GF-D8 (cell line): ENCODE results near the gene DPF3.

Experiments used
- DNase-seq: peaks from one replicate; lab custom pipeline; 2025; lab: John Stamatoyannopoulos, UW

DPF3 gene

DNA sequence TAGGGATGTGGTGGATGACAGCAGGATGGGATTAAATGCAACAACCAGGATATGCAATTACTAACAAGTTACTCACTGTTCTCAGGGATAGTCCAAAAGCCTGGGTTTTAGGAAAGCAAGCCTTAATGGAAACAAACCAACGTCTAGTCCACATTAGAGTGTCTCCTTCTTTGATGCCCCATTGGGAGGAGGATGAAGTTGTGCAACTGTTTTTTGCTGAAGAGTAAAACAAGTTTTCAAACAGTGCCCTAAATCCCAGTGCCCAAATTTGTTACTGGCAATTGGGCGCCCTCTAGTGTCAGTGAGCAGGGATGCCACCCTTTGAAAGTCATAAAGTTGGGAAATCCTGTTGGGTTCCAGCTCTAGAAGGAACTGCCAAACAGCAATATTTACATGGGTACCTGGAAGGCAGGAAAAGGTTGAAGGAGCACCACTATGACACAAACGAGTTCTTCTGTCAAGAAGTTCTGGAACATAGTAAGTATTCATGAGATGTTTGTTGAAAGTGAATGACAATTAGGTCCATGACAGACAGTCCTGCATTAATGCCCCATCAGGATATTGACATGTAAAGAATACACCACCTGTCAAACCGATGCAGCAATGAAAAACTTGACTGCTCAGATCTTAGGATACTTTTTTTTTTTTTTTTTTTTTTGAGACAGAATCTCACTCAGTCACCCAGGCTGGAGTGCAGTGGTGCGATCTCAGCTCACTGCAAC lies 11.1 kb upstream of the DPF3 start:
- DNase-seq: no peak

DNA sequence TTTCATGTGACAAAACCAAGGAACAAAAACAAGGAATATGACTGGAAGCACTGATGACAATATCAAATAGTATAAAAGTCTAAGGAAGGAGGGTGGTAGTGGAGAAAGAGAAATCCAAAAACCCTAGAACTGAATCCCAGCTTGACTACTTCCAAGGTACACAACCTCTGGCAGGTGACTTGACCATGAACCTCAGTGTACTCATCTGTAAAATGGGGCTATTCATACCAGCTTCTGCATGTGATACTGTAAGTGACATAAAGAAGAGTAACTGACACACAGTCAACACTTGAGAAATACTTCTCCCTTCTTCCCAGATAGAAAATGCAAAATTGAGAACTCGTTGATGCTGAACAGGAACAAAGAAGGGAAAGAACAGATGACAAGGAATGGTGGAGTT lies 10.3 kb upstream of the DPF3 start:
- no peak for DNase-seq

DNA sequence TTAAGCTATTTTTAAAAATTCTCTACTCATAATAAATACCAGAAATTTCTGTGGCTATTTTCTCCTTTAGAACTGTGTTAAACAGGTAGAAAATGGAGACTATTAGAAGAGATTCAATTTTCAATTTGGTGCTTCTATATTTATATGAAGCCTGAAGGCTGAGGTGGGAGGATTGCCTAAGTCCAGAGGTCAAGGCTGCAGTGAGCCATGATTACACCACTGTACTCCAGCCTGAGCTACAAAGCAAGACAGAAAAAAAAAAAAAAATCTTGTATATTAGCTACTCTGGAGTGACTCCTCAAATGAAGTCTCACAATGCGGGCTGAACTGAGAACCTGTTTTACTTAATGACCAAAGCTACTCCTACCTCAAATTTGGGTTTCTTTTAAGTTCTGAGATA lies 9.8 kb upstream of the DPF3 start:
- DNase-seq: no peak

DNA sequence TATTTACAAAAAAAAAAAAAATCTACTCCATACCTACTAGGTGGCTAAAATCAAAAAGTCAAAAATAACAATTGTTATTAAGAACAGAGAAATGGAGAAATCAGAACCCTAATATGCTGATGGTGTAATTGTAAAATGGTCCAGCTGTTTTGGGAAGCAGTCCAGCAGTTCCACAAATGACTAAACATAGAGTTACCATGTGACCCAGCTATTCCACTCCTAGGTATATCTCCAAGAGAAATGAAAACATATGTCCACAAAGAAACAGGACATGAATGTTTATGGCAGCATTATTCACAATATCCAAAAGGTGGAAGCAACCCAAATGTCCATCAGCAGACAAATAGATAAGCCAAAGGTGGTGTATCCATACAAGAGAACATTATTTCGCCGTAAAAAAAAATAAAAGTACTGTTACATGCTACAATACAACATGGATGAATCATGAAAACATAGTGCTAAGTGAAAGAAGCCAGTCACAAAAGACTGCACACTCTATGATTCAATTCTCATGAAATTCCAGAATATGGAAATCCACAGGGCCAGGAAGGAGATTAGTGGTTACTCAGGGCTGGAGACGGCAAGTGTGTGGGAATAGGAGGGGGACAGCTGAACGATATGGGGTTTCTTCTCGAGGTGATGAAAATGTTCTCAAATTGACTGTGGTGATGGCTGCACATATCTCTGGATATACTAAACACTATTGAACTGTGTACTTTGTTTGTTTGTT lies 9.1 kb upstream of the DPF3 start:
- DNase-seq: no peak

DNA sequence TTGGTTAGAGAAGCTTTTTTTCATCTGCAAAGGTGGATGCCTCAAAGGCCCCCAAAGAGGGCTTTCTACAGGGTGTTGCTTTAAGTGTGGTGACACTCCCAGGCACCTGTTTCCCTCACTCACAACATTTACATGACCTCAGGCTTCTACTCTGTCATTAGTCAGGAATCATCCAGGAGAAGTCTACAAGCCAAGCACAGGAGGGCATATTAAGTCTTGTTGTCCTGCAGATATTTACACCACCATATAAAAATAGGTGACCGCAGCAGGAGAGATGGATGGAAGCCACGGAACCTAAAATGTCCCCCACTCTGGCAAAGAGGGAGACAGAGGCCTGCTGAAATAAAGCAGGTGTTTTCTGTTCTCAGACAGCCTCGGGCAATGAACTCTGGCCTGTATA lies 7.5 kb upstream of the DPF3 start:
- DNase-seq: no peak

DNA sequence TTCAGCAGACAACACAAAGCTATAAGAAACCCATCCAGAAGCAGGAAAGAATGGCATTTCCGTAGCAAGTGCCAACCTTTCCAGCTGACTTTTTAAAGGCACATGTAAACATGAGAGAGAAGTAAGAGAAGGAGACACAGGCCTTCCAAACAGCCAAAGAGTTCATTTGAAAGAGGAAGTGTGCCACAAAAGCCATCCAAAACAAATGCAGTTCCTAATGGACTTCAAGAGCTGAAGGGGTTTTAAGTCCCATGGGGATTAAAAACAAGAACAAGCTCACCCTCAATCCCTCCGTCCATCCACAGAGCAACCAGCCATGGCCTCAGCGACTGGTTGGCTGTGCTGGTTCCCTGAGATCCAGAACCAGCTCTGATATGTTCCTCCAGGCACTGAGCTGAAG lies 4.5 kb upstream of the DPF3 start:
- no peak for DNase-seq

DNA sequence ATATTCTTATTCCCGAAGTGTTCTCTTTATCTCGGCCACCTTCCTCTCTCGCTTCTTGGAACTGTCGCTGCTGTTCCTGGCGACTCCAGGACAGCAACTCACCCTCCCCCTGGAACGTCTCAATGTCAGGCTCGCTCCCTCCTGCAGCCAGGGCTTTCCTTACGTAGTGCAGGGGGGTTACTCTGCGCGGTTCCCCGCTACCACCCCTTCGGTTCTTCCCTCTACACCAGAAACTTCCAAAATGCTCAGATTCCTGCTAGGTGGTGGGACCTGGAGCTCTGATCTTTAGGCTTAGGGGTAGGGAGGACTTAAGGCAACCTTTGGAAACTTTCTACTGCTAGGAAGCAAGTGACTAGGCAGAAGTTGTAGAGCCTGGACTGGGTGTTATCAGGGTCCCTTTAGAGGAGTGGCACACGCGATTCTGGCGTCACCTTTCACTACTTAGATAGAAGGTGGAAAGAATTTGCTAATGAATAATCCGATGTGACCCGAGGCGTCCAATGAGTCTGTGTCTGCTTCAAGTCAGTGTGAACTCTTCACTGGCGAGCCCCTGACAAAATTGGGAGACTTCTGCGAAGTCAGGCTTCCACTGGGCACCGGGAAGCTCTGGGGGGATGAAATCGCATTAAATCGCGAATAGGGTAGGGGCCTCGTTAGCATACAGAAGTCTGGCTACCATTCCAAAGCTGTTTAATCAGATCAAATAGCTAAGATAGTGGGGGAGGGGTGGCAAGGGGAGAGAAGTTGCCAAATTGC lies 900 bp upstream of the DPF3 start:
- no peak for DNase-seq

DNA sequence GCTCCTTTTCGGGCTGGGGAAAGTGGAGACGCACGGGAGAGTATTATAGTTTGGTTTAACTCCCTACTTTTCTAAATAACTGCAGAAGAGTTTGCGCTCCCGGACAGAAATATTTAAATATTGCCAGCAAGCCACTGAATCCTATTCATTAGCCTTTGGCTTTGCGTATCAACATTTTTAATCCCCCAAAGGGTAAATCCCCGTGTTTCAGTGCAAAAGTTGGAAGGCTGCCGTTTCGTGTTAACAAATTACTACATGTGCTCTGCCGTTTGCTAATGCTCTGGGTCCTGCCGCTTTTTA lies 372 bp upstream of the DPF3 start:
- DNase-seq: no peak

DNA sequence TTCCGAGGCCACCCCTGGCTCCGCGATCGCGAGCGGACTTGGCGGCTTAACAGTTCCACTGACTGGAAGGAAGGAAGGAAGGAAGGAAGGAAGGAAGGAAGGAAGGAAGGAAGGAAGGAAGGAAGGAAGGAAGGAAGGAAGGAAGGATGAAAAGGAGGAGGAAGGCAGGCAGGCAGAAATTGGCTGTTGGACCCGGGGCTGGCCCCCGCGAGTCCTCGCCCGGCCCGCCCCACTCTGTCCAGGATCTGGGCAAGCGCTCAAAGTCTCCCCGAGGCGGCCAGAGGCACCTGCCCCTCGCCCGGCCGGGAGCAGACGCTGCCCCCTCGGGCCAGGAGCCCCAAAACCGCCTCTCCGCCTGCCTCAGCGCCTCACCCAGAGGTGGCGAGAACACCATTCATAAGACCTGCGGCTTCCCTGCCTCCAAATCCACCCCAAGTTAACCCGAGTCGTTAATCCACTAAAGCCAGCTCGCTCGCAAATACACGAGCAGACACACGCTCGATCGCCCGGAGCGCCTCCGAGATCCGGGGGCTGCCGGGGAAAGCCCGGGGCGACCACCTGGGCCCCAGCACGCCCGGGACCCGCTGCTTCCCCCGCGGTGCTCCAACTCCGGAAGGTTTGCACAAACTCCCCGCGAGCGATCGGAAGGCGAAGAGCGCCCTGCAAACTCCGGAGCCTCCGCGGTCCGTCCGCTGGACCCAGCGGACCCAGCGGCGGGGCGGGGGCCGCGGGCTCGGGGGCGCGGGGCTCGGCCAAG lies 844 bp downstream of the DPF3 start:
- DNase-seq: no peak

DNA sequence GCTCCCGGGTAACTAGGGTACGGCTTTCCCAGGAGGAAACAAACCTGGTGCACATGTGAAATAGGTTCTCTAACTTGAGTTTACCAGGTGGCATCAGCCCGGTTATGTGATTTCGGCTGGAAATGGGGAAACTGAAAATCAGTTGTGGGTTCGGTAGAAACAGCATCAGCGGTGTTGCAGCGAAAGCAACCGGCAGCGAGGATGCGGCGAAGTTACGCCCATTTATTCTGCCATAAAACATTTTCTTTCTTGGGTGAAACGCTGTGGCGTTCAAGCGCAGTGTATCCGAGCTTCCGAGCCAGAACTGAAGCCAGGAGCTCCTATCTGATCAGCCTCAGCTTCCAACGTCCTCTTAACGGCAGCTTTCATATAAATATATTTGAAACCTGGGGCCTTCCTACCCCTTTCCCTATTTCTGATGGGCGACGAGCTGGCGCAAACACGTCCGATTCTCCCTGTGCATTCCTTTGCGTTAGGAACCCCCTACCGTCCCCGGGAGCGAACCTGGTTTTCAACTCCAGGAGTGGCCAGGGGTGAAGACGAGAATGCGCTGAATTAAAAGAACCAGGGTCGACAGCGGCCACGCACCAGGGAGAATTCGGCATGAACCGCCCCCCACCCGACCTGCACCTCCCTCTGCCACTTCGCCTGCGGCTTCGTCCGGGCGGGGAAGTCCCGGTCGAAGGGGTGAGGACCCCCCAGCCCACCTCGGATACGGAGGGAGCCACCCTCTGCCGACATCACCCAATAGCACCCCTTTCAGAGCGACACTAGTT lies 1.6 kb downstream of the DPF3 start:
- no peak for DNase-seq

DNA sequence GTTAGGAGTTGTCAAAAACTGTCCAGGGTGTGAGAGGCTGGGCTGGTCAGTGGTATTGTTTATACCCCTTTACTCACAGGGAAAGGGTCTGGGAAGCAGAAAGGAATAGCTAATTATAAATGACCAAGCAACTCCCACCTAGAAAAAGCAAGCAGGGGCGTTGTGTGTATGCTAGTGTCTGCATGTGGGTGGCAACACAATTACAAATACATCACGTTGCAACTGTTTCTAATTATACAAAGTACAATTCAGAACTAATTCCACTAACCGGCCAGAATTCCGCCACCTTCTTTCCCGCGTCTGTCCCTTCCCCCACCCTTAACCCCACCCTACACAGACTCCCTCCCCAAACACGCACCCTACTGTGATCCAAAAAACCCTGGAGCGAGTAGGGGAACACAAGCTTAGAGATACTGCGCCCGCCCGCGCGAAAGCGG lies 2.2 kb downstream of the DPF3 start:
- DNase-seq: no peak

DNA sequence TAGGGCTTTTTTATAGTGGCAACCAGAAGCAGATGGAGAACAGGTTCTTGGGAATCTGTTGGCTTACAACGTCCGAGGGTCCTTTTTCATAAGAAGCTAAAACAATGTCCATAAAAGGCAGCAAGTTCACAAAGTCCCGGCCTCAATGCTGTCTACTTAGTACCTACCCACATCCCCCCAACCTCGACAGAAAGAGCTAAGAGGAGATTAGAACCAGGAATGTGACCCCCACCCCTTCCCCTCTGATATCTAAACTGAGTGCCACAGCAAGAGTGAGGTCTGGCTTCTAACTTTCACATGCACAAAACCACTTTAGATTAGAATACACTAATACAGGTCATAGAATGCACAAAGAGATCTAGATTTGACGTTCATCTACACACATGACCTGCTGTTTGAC lies 4.5 kb downstream of the DPF3 start:
- DNase-seq: no peak

DNA sequence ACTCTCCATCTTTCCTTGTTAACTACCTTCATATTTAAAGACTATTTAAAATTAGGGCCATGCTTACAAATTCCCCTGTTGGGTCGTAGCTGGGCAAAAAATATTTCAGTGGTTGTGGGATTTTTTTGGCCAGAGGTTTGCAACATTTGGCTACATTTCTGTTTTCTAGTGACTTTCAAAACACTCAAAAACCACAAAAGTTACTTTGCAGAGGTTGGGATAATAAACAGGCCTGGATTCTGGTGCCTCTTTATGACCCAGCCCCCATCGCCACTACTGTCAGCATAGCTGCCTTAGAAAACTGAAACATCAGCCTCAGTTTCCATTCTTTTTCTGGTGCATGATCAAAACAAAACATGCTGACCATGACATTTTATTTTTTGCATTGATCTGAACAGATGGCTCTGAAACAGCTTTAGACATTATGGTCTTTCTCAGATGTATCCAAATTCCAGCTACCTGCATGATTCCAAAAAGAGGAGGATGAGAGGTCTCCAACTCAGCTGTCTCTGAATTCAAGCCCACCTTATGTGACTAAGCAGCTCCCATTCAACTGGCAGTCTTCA lies 5.2 kb downstream of the DPF3 start:
- DNase-seq: no peak

DNA sequence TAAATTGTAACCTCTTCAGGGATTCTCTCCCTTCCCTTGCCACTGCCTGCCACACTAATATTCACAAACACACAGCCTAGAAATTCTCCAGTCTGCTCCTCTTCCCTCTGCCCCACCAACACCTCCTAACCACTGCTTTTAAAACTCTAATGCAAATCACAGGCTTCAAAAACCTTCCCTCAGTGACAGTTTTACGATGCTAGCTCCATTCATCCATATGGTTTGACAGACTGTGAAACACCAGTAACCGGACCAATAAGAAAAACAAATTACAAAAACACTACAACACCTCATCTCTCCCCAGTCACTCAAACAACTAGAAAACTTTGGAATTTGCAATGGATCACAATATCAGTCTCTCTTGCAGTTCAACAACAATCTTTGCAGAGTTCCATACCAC lies 5.7 kb downstream of the DPF3 start:
- no peak for DNase-seq

DNA sequence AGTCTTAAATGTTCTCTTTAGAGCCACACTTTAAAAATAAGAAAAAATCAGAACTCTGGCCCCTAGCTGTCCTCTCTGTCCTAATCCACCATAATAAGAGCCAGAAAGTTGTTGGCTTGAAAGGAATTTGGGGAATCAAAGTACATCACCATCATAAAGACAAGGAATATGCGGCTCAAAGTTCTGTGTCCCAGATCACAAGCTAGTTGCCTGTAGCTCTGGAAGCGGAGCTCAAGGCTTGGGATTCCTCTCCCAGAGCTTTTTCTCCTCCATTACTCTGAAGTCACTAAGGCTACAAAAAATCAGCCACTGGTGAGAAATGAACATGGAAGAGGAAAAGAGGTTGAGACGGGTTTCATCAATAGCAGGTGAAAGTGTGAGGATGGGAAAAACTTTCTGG lies 6.4 kb downstream of the DPF3 start:
- no peak for DNase-seq

DNA sequence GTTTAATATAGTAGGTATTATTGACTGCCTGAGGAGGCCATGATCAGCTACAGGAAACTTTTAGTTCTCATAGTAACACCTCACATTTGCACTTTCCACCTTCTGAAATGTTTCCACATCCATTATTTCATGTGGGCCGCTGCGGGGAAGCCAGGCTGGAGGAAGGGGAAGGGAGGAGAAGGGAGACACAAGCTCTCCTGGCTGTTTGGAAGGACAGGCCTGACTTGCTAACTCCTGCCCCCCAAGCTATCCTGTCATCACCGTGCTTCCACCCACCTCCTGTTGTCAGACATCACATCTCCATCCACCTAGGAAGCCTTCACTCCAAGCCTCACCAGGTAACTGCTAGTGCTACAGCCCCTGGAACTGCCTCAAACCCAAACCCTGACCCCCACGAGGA lies 9.5 kb downstream of the DPF3 start:
- no peak for DNase-seq

DNA sequence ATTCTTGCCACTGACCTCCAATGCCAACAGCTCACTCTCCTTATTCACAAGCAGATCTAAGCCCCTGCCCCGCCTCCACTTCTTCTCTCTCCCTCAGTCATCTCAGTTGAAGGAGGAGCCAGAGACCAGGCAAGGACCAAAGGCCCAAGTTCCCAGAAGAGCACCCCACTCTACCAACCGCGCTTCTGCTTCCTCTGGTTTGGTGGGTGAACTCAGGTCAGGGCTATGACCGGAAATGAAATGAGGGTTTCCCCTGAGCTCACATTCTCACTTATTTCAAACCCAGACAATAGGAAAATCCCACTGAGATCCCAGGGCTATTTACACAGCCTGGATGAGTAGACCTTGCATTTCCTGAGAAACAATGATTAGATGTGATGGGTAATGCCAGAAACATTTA lies 9.9 kb downstream of the DPF3 start:
- no peak for DNase-seq

DNA sequence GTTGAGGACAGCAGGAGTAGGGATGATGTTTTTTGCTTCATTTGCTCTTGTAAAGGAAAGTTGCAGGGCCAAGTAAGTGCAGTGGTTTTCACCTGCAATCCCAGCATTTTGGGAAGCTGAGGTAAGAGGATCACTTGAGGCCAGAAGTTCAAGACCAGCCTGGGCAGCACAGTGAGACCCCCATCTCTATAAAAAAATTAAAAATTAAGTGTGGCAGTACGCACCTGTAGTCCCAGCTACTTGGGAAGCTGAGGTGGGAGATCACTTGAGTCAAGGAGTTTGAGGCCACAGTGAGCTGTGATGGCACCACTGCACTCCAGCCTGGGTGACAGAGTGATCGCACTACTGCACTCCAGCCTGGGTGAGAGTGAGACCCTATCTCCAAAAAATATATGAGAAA lies 10.8 kb downstream of the DPF3 start:
- no peak for DNase-seq

DNA sequence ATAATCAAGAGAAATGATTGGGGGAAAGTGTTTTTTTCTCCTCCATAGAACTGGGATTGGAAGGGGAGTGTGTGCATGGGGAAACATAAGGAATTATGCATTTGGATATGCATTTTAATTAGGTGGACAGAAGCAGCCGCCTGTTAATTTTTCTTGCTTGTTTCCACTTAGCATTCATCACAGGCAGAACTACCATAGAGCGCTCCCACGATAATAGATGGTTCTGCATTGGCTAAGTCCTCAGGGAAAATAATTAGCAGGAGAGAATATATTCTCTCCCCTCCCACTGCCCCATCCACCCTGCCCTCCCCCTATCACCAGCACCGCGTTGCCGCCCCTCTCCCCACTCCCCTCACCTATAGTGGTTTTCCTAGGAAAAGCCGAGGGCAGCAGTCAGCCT lies 11.4 kb downstream of the DPF3 start:
- DNase-seq: no peak

DNA sequence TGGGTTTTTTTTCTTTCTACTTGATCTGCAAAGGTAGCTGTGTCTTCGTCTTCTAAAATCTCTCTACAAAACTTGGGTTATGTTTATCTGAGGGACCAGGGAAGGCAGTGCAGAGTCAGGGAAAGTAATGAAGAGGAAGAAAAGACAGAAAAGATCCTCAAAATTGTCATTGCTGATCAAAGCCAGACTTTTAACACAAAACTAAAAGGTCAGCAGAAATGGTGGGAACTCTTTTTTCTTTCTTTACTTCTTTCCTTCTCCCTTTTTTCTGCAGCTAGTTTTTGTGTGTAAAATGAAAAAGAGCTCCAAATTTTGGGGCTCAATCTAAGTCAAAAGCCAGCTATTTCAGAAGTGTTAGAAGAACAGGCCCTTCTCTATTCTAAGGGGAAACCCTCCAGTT lies 11.9 kb downstream of the DPF3 start:
- no peak for DNase-seq

DNA sequence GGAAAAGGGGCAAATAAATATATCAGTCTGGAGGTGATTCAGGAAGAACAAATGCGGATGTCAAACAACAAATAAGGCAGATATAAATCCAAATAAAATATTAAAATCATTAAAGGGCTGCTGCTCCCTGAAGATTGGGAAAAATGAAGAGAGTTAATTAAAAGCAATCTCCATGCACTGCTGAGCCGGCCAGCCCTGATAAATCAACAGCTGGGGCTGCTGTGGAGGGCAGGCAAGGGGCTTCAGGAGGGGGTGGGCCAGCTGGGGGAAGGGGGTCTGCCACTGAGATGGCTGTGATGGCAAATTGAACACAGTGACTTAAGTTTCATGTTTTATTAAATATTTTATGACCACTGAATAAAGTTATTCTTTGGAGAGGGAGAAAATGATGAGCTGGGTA lies 12.4 kb downstream of the DPF3 start:
- no peak for DNase-seq

DNA sequence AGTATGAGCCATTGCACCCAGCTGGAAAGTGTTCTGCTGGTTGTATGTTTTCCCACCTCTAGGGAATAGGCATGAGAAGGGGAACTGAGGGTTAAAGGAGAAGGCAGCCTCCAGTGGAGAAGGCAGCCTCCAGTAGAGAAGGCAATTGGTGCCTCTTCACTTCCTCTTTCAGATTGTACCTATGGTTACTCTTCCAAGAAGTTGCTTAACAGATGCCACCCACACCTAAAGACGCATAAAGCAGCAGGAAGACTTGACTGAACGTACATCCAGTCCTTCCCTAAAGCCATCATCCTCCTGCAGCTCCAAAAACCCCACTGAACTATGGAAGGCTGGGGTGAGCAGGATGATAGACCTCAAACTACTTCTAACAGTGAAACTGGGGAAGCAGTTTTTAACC lies 13.1 kb downstream of the DPF3 start:
- DNase-seq: no peak
